GM04504 (cell line): Measurements from ENCODE around the gene C6orf58.
"Not testable (repeated sequence)": the region's sequence is repeated elsewhere in the genome, so short reads cannot be mapped to it uniquely, and the experiment has no call there.

Experiments
- DNase-seq: peaks from one replicate; pipeline ENCODE4 v3.0.0-alpha.2; 2012; ENCODE audit warnings: low read depth

Gene C6orf58

DNA sequence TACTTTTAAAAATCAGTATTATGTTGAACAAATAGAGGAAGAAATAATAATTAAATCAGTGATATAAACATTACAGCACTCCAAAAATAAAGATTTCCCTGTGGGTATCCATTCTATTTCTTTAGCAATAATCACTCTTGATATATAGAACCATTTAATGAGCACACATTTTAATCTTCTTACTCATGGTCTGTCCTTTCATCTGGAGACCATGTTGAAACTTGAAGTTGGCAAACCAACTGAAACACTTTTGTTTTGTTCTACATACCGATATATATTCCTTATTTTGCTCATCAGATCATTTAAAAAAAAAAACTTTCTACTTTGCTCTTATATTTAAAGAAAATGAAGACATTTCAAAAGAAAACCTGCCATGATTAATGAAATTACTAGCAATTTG, 13.4 kb downstream of the C6orf58 start:
- DNase-seq = no peak

DNA sequence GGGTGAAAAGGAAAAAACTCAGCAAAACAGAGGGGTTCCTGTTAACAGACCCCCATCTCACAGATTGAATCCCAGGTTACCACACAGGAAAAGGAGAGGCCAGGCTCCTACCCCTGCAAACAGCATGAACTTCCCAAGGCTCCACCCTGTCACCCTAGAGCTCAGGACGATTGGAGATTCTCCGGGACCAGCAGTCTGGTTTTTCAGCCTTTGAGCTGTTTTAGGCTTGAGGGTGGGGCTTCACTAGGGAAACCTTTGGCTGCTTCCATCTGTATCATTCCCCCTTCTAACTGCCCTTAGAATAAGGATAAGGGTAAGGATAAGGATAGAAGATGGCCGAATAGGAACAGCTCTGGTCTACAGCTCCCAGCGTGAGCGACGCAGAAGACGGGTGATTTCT, 16.0 kb downstream of the C6orf58 start:
- DNase-seq = no peak

DNA sequence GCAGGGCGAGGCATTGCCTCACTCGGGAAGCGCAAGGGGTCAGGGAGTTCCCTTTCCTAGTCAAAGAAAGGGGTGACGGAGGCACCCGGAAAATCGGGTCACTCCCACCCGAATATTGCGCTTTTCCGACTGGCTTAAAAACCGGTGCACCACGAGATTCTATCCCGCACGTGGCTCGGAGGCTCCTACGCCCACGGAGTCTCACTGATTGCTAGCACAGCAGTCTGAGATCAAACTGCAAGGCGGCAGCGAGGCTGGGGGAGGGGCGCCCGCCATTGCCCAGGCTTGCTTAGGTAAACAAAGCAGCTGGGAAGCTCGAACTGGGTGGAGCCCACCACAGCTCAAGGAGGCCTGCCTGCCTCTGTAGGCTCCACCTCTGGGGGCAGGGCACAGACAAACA, 16.5 kb downstream of the C6orf58 start:
- not testable (repeated sequence) for DNase-seq

DNA sequence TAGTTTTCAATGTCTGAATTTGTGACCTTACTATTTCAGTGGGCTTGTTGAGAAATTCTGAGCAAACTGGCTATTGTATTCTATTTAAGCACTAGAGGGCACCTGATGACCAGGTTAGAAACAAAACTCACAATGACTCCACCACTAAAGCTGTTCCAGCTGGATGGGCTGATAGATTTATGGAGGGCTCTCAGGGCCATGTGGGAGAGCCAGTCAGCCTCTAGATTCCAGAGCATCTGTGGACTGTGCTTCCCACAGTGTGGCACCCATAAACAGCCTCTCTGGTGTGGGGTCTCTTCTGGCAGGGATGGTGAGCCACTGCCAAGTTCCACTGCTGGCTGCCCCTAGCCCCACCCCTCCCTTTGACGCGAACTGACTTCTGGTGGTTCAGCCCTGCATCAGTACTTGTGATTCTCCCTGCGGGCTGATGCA, 29.2 kb downstream of the C6orf58 start:
- peak; percentile 28 for DNase-seq

DNA sequence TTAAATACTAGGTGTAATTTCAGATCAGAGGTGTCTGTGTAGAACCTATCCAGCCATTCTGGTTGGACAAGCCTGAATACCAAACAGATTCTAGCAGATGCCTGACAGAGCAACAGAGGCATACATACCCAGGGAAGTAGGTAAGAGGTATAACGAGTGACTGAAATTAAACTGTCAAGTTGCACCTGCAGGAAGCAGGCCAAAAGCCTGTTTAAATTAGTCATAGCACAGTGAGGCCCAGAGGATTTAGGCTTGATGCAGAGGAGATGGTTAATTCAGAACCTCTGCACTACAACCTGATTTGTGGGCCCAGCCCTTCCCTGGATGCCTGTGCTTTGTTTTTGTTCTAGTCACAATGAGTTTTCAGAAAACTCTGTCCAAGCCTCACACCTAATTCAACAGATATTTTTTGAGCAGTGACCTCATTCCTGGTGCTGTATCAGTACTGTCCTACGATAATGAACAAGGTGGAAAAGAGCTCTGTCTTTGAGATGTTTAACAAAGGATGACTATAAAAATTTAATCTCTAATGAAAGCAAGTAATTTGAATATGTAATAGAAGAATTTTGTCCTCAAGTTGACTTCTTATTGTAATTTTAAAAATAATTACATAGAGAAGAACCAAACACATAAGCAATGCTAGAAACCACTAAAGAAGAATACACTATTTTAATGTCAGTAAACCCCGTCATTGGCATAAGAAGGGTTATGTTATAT, 31.7 kb downstream of the C6orf58 start:
- no peak for DNase-seq

DNA sequence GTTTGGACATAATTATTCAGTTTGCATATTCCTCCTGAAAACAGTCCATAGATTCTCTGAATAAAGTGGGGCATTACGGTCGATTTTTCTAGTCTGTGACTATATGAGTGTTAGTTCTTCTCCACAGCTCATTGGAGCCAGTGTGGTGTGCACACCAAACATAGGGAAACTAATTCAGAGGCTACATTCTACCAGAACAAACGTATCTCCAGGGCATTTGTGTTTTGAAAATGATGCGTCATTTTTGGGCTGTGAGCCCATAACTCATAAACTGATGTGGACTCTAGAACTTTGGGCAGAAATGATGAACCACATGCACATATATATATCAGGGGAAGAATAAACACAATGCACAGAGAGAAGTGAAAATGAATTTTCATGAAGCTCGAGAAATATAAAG, 41.8 kb downstream of the C6orf58 start:
- no peak for DNase-seq

DNA sequence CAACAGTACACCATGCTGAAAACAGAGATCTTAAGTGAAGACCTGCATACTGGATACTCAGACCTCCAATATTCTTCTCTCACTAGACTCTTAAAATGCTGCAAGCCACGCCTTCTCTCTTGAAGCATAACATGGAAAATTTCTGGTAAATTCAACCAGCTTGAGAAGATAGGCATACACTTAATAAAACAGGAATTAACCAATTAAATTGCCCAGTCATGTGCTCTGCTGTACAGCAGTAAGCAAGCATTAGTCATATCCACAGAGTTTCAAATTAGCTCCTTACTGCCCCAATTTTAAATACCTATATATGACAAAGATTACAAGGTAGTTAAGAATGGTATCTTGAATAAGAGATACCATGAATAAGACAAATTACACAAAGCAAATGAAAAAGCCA, 53.8 kb downstream of the C6orf58 start:
- no peak for DNase-seq

DNA sequence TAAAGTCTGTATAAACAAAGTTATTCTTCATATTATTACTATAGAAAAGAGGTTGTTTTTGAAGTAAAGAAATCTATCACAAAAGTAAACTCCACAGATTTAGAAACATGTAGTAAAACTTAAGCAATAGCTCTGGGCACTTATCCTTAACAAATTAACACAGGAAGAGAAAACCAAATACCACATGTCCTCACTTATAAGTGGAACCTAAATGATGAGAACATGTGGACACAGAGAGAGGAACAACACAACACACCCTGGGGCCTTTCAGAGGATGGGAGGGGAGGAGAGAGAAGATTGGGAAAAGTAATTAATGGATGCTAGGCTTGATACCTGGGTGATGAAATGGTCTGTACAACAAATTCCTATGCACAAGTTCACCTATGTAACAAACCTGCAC, 57.2 kb downstream of the C6orf58 start:
- DNase-seq = no peak

DNA sequence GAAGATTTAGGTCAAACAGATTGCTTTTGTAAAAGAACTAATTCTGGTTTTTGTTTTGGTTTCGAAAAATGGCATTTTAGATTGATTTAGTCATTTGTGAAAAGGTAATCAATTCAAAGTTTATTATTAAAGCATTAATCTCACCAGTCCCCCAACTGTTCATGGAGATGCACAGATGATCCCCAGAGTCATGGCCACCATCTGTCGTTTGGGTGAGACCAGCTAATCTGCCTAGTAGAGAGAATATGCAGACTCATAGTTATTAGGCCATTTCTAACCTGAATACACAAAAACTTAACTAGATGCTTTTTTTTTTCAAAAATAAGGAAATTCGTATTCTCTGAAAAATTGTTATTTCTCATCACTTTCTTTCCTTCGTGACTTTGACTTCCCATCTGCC, 58.1 kb downstream of the C6orf58 start:
- no peak for DNase-seq

DNA sequence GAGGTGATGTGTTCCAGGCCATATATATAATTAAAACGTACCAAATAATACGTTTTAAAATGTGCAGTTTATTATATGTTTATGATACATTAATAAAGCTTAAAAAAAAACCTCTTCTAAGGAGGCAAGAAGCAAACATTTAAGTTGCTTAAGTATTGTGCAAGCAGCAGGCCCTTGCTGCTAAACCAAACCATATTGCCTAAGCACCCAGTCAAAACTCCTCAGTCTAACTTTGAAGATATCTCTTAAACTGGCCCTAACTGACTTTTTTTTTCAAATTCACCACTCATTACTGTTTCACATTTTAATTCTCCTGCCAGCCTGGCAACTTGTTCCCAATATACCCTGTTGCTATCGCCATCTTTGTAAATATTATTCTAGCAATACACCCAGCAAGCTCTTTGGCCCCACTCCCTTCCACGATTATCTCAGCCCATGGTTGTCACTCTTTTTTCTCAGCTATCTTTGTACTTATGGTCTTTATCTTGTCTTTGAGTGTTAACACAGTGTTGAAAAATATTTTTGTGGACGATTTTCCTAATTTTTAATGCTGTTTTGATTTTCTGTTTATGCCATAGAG, 60.9 kb downstream of the C6orf58 start:
- DNase-seq = no peak
